ENCODE measurements around the gene PABPN1L.
"Not testable (repeated sequence)": the region's sequence is repeated elsewhere in the genome, so short reads cannot be mapped to it uniquely, and the experiment has no call there.

PABPN1L gene

DNA sequence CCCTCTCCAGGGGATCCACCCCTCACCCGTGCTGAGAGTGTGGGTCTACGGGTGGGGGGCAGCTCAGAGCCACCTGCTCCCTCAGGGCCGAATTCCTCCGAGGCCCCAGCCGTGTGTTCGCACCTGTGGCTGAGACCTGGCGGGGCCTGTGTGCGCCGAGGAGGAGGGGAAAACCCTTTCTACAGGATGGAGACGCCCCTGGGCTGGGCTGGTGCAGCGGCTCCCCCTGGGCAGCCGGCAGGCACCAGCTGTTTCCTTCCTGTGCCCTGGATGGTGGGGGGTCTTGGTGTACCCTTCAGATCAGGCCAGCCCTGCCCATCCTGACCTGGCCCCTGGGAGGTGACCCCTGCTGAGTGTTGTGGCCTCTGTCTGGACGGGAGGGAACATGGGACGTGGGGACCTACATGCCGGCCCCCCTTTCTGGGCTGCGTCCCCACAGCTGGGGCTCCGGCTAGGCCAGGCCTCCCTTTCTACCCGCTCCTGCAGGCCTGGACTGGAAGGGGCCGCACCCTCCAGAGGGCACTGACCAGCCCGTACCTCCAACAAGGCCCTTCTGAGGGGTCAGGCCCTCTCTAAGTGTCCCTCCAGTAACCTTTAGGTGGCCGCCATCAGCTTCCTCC, 28.3 kb upstream of the PABPN1L start:
- H3K4me3 ChIP-seq (ENCODE audit: low read depth, low read length) = no peak overlapping the region
- in situ Hi-C loops (cut with HindIII; ENCODE audit: low sequenced_read_pairs) = no loop called here
- TF ChIP-seq, protein P1, sequence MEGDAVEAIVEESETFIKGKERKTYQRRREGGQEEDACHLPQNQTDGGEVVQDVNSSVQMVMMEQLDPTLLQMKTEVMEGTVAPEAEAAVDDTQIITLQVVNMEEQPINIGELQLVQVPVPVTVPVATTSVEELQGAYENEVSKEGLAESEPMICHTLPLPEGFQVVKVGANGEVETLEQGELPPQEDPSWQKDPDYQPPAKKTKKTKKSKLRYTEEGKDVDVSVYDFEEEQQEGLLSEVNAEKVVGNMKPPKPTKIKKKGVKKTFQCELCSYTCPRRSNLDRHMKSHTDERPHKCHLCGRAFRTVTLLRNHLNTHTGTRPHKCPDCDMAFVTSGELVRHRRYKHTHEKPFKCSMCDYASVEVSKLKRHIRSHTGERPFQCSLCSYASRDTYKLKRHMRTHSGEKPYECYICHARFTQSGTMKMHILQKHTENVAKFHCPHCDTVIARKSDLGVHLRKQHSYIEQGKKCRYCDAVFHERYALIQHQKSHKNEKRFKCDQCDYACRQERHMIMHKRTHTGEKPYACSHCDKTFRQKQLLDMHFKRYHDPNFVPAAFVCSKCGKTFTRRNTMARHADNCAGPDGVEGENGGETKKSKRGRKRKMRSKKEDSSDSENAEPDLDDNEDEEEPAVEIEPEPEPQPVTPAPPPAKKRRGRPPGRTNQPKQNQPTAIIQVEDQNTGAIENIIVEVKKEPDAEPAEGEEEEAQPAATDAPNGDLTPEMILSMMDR (IDR thresholded peaks at IDR 0.05; ENCODE audit: low read depth, low read length, missing control alignments) = no peak
- no peak for DNase-seq (ENCODE audit: low read depth)

DNA sequence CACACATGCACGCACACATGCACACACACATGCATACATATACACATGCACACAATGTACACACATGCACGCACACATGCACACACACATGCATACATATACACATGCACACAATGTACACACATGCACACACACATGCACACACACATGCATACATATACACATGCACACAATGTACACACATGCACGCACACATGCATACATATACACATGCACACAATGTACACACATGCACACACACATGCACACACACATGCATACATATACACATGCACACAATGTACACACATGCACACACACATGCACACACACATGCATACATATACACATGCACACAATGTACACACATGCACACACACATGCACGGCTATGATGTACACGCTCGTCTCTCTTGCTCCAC, 27.8 kb upstream of the PABPN1L start:
- H3K4me3 ChIP-seq (ENCODE audit: low read depth, low read length); in situ Hi-C loops (cut with HindIII; ENCODE audit: low sequenced_read_pairs); DNase-seq (ENCODE audit: low read depth): not testable (repeated sequence)

DNA sequence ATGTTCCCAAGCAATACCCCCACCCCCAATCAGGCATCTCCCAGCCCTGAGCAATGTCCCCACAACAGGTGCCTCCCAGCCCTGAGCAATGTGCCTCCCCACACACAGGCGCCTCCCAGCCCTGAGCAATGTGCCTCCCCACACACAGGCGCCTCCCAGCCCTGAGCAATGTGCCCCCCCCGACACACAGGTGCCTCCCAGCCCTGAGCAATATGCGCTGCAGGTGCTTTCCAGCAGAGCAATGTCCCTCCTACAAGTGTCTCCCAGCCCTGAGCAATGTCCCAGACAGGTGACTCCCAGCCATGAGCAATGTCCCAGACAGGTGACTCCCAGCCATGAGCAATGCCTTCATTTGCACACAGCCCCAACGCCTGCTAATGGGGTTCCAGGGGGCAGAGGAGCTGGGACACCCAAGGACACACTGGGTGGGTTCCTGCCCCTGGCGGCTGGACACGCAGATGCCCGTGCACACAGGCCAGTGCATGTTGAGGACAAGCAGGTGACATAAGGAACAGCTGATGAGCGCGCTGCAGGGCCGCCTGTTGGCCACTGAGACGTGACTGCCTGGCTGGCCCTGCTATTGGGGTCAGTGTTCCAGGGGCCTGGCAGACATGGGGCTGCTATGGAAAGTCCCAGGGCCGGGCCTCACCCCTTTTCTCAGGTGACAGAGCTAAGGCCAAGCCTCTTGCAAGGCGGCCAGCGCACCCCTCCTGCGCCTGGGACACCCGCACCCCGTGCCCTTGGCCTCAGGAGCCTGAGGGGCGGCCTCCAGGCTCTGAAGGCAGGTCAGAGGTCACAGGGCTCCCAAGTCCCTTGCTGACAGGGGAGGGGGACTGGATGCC, 26.9 kb upstream of the PABPN1L start:
- TF ChIP-seq, protein P1 (IDR thresholded peaks at IDR 0.05; ENCODE audit: low read depth, low read length, missing control alignments) = no peak
- in situ Hi-C loops (cut with HindIII; ENCODE audit: low sequenced_read_pairs) = no loop called here
- H3K4me3 ChIP-seq (ENCODE audit: low read depth, low read length) = no peak overlapping the region
- DNase-seq (ENCODE audit: low read depth) = no peak

DNA sequence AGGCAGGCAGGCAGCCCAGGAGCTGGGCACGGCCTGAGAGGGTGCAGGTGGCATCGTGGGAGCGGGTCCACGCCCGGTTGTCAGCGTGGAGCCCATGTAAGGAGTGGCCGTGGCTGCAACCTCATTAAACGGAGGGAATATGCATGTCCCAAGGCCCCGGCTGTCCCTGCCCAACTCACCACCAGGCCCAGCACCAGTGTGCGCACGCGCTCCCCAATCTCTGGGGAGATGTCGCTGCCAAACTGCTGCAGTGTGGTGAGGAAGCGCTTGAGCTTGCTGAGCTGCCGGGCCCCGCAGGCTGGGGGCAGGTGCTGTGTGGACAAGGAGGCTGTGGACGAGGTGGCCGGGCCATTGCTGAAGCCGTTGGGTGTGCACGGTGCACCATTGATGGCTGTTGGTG, 25.6 kb upstream of the PABPN1L start:
- H3K4me3 ChIP-seq (ENCODE audit: low read depth, low read length) = no peak overlapping the region
- DNase-seq (ENCODE audit: low read depth) = no peak
- in situ Hi-C loops (cut with HindIII; ENCODE audit: low sequenced_read_pairs) = no loop called here
- TF ChIP-seq, protein P1 (IDR thresholded peaks at IDR 0.05; ENCODE audit: low read depth, low read length, missing control alignments) = no peak

DNA sequence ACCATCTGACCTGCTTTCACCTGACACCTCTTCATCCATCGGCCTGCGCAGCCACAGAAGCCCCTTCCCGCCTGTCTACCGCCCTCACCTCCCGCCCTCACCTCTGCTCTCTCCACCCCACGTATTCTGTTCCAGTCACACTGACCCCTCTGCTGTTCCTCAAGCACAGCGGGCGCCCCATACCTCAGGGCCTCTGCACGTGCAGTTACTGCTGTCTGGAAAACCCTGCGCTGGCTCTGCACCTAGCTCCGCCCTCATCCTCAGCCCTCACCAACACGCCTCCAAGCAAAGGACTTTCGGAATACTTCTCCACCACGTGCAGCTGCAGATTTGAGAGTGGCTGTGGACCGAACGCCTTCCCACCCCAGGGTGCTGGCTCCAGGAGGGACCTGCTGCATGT, 24.6 kb upstream of the PABPN1L start:
- no peak overlapping the region for H3K4me3 ChIP-seq (ENCODE audit: low read depth, low read length)
- TF ChIP-seq, protein P1 (IDR thresholded peaks at IDR 0.05; ENCODE audit: low read depth, low read length, missing control alignments) = no peak
- in situ Hi-C loops (cut with HindIII; ENCODE audit: low sequenced_read_pairs) = no loop called here
- DNase-seq (ENCODE audit: low read depth) = no peak

DNA sequence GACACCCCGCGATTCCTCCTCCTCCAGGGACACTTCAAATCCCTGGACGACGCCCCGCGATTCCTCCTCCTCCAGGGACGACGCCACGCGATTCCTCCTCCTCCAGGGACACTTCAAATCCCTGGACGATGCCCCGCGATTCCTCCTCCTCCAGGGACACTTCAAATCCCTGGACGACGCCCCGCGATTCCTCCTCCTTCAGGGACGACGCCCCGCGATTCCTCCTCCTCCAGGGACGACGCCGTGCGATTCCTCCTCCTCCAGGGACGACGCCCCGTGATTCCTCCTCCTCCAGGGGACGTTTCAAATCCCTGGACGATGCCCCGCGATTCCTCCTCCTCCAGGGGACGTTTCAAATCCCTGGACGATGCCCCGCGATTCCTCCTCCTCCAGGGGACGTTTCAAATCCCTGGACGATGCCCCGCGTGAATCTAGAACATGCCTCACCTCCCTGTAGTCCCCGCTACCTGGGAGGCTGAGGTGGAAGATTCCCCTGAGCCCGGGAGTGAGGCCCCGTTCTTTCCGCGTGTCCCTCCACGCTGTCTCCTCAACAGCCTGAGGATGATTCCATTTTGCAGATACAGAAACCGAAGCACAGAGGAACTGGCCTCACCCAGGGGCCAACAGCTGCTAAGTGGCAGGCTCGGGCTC, 23.4 kb upstream of the PABPN1L start:
- in situ Hi-C loops (cut with HindIII; ENCODE audit: low sequenced_read_pairs); H3K4me3 ChIP-seq (ENCODE audit: low read depth, low read length); DNase-seq (ENCODE audit: low read depth): not testable (repeated sequence)

DNA sequence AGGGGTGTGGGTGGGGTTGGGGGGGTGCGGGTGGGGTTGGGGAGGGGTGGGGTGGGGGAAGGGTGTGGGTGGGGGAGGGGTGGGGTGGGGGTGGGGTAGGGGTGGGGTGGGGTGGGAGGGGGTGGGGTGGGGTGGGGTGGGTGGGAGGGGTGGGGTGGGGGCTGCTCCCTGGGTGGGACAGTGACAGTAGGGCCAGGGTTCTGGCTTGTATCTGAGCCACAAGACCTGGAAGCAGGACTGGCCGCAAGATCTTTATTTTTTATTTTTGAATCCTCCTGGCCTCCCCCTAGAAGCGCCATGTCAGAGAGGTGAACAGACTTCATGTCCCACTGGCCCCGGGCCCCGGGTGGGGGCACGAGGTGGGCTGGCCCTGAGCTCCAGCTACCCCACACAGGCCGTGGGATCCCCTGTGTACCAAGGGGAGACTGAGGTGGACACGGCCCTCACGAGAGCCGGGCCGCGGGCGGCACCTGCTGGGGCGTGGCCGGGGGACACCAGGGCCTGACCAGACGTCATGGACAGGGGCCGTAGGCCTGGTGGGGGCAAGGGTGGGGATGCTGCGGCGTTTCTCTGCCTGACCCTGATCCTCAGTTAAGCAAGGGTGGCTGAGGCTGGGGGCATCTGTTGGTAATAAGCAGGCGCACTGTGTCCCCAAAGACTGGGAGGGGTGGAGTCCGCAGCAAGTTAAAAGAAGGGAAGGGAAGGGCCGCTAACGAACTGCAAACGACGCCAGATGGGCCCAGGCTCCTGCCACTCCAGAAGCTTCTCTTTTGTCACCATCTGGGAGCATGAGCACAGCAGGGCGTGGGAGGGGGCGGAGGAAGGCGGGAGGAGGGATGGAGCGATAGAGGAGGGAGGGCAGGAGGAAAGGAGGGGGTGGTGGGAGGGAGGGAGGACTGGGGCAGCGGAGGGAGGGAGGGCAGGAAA, 22.3 kb upstream of the PABPN1L start:
- no peak overlapping the region for H3K4me3 ChIP-seq (ENCODE audit: low read depth, low read length)
- in situ Hi-C loops (cut with HindIII; ENCODE audit: low sequenced_read_pairs) = no loop called here
- TF ChIP-seq, protein P1 (IDR thresholded peaks at IDR 0.05; ENCODE audit: low read depth, low read length, missing control alignments) = no peak
- no peak for DNase-seq (ENCODE audit: low read depth)

All from astrocyte of the cerebellum (primary cell).